HFFc6 (cell line): ENCODE data around the gene AARSD1. TPM values are rescaled to one million over a fixed set of nuclear protein-coding genes. Genes with fewer than 3 reads are reported as not detected.
"Not testable (repeated sequence)": the region's sequence is repeated elsewhere in the genome, so short reads cannot be mapped to it uniquely, and the experiment has no call there.

Experiments
- DNase-seq: peaks from one replicate; pipeline ENCODE4 v3.0.0-alpha.2; 2018
- H3K27ac Mint-ChIP-seq: 2 replicates; pipeline ENCODE4 v1.8.0; 2020; ENCODE audit warnings: mild to moderate bottlenecking, mixed read lengths
- H3K27me3 Mint-ChIP-seq: 2 replicates; pipeline ENCODE4 v1.8.0; 2021; ENCODE audit warnings: mild to moderate bottlenecking, moderate library complexity, mixed read lengths; ENCODE audit not compliant: insufficient read depth
- H3K36me3 Mint-ChIP-seq: 2 replicates; pipeline ENCODE4 v1.8.0; 2021; ENCODE audit warnings: low read depth, mixed read lengths
- H3K4me1 Mint-ChIP-seq: 2 replicates; pipeline ENCODE4 v1.8.0; 2020; ENCODE audit warnings: low read depth, mixed read lengths
- H3K4me3 Mint-ChIP-seq: 2 replicates; pipeline ENCODE4 v1.8.0; 2020; ENCODE audit warnings: mild to moderate bottlenecking, moderate library complexity, mixed read lengths
- H3K9me3 Mint-ChIP-seq: 2 replicates; pipeline ENCODE4 v1.8.0; 2020; ENCODE audit warnings: mild to moderate bottlenecking, mixed read lengths
- CTCF ChIP-seq: fragments of 200-600 bp; sonication (generic); IDR thresholded peaks from 2 replicates; pipeline ENCODE4 v1.5.0; 2021; ENCODE audit warnings: antibody characterized with exemption, mild to moderate bottlenecking
- total RNA-seq, 6 experiments: library from RNA; stranded (reverse); fragmentation: NEBNext Ultra II Directional; extraction: Animal tissue kit (Norgen Biotek cat#: 25700); gene quantifications; 2 replicates in 1 of 6; 3 replicates in 5 of 6; pipeline ENCODE4 v1.2.3, GENCODE V29; 2021

The AARSD1 gene
- total RNA-seq, 6 experiments from 2014 or later: 42.5 to 54.5 (median 47.1) TPM

GRCh38 chr17:42918902-42919521 lies 45.2 kb downstream of the AARSD1 start:
- Mint-ChIP-seq H3K4me1 (peaks cover 8% of the 10 kb centered on the region; the same call in 1 of the 2 replicates), H3K4me3 (no peak overlapping the region), H3K27me3 (peaks cover 24% of the 10 kb centered on the region), H3K9me3 (no peaks in the 10 kb centered on the region), H3K36me3 (no peaks in the 10 kb centered on the region), H3K27ac (no peak overlapping the region)
- TF ChIP-seq CTCF: no peak
- no peak for DNase-seq

- TF ChIP-seq CTCF: no peak
- Mint-ChIP-seq H3K9me3 (no peaks in the 10 kb centered on the region), H3K27me3 (peaks cover 23% of the 10 kb centered on the region), H3K36me3 (no peaks in the 10 kb centered on the region), H3K4me3 (no peak overlapping the region), H3K4me1 (peaks cover 8% of the 10 kb centered on the region; the same call in 1 of the 2 replicates), H3K27ac (no peak overlapping the region)
- no peak for DNase-seq
These were observed 47.0 kb downstream of the AARSD1 start for GRCh38 chr17:42917236-42917603.

- not testable (repeated sequence) for H3K9me3 Mint-ChIP-seq, H3K27ac Mint-ChIP-seq, DNase-seq, H3K4me3 Mint-ChIP-seq, H3K4me1 Mint-ChIP-seq, H3K36me3 Mint-ChIP-seq
- peaks cover 23% of the 10 kb centered on the region for H3K27me3 Mint-ChIP-seq
These were observed 47.6 kb downstream of the AARSD1 start for GRCh38 chr17:42916388-42917235.

- not testable (repeated sequence) for H3K27ac Mint-ChIP-seq, H3K4me1 Mint-ChIP-seq, DNase-seq, H3K36me3 Mint-ChIP-seq, H3K4me3 Mint-ChIP-seq, H3K9me3 Mint-ChIP-seq
- peaks cover 14% of the 10 kb centered on the region for H3K27me3 Mint-ChIP-seq
These were observed 49.0 kb downstream of the AARSD1 start for GRCh38 chr17:42915288-42915687.

GRCh38 chr17:42913981-42914617 lies 50.2 kb downstream of the AARSD1 start:
- Mint-ChIP-seq H3K27me3 (peaks cover 17% of the 10 kb centered on the region), H3K4me3 (no peak overlapping the region), H3K4me1 (peaks cover 10% of the 10 kb centered on the region), H3K36me3 (no peaks in the 10 kb centered on the region), H3K9me3 (no peaks in the 10 kb centered on the region), H3K27ac (no peak overlapping the region)
- no peak for TF ChIP-seq CTCF
- DNase-seq: no peak

GRCh38 chr17:42913522-42913921 lies 50.7 kb downstream of the AARSD1 start:
- H3K27me3 Mint-ChIP-seq: peaks cover 17% of the 10 kb centered on the region
- no peak overlapping the region for H3K4me3 Mint-ChIP-seq
- no peaks in the 10 kb centered on the region for H3K9me3 Mint-ChIP-seq
- H3K4me1 Mint-ChIP-seq: peaks cover 7% of the 10 kb centered on the region
- no peak for TF ChIP-seq CTCF
- no peak overlapping the region for H3K27ac Mint-ChIP-seq
- no peaks in the 10 kb centered on the region for H3K36me3 Mint-ChIP-seq
- DNase-seq: no peak
